Stromal cell of bone marrow (primary cell): ENCODE data around the gene LAMA3.
A peak's percentile ranks its signal among the peaks of the same experiment; 100 is the strongest.

Source experiments
- DNase-seq: peaks from one replicate; pipeline ENCODE4 v3.0.0-alpha.2; 2012; ENCODE audit warnings: low read depth

The LAMA3 gene

DNA sequence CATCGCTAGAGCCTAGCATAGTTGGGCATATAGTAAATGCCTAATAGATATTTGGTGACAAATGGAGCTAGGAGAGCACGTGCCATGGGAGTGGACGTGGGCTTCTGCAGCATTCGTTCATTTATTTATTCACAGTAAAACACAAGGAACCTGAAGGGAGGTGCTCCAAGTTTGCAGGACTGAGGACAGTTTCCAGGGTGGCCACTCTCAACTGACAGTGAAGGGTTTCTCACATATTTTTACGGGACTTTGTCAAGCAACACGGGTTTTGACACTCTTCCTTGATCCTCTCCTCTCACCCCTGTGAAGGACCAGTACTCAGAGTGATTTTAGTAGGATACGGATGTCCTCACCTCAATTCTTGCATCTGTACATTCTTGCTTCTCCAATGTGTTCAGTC lies 190.3 kb downstream of the LAMA3 start:
- no peak for DNase-seq

DNA sequence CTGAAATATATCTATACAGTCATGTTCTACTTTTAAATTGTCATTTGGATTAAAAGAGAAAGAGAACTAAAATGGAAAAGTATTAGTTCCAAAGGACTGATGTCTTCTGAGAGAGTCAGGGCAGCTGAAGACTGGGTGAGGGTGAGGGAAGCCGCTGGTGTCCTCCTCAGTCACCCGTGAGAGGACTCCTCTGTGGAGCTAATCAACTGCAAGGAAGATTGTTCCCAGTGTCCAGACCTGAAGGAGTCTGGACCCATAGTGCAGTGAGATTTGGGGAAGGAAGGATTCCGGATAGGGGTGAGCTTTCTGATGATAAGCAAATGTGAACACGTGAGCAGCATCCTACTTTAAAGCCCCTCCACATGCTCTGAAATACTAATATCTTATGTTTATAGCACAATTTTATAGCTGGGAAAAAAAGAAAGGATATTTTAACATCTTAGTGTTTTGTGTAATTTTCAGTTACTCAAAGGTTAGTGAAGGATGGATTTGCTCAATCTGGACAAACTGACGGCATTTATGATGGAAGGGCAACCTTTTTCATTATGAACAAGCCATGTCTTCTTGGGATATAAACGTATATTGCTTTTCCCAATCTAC lies 190.8 kb downstream of the LAMA3 start:
- no peak for DNase-seq

- DNase-seq: no peak
Observed at GRCh38 chr18:23880931-23881617, 191.8 kb downstream of the LAMA3 start.

GRCh38 chr18:23881778-23882177 lies 192.5 kb downstream of the LAMA3 start:
- no peak for DNase-seq

DNA sequence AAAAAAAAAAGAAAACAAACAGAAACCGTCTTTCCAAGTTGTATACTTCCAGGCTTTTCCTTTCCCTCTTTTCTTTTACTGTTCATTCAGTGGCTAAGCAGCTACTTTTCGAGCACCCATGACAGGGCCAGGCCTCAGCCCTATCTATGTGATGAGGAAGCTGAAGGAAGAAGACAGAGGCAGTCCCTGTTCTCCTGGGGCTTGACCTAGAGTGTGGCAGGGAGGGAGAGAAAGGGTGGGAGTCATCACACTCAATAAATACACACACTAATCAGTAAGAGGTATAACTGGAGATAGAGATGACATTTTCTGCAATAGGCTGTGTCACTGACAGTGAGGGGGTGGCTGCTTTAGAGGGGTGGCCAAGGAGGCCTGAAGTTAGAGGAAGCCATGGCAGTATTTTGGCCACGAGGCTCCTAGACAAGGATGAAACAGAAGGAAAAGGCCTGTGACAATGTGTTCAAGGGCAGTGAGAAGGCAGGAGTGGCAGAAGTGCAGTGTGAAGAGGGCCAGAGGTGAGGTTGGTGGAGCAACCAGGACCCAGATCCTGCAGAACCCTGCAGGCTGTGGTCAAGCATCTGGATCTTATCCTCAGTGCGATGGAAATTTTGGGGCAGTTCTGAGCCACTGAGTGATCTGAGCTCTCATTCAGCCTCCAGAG lies 193.5 kb downstream of the LAMA3 start:
- no peak for DNase-seq

DNA sequence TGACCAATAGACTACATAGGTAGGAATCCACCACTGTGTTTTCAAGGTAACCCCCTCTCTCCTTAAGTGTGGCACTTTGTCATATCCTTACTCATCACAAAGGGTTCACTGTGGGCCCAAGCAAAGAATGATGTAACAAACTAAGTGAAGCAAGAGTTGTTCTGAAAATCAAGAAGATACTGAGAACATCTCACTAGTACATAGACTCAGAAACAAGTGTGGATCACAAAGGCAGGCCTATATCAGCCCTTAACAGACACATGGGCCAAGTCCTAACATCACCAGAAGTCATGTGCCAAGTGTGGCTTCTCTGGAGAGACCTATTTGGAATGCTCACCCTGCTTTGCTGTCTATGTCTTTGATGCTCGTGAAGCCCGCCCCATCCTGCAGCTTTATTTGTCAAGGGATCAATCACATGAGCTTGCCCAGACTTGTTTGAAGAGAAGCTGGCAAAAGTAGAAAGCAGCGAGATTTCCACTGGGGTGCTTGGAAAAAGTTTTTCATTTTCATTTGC lies 194.1 kb downstream of the LAMA3 start:
- DNase-seq: no peak

DNA sequence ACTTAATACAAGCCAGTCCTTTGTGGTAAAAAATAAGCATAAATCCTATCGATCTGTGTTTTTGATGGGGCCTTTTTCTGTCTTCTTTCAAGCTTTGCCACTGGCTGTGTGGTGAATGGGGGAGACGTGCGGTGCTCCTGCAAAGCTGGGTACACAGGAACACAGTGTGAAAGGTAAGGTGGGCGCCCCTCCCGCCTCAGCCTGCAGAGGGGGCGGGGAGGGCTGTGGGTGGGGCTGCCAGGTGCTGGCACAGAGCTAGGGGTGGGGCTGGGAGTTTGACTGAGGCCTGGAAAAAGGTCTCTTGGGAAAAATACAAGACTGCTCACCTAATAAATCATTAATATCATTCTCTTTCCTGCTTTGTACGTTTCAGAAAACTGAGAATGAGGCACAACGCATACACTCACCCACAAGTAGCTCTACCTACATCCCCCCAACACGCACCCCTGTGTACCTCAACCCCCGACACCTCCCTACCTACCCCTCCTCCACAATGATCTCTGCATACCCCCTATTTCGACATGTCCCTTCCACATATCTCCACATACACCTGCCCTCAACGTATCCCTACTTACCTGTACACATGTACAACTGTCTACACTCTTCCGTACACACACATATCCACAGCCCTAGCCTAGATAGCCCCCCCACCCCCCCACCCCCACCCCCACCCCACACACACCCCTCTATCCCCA lies 195.6 kb downstream of the LAMA3 start:
- DNase-seq: no peak

GRCh38 chr18:23885750-23886149 lies 196.5 kb downstream of the LAMA3 start:
- no peak for DNase-seq

- no peak for DNase-seq
Observed at GRCh38 chr18:23887035-23887434, 197.8 kb downstream of the LAMA3 start.

GRCh38 chr18:23887493-23887892 lies 198.2 kb downstream of the LAMA3 start:
- DNase-seq: no peak

DNA sequence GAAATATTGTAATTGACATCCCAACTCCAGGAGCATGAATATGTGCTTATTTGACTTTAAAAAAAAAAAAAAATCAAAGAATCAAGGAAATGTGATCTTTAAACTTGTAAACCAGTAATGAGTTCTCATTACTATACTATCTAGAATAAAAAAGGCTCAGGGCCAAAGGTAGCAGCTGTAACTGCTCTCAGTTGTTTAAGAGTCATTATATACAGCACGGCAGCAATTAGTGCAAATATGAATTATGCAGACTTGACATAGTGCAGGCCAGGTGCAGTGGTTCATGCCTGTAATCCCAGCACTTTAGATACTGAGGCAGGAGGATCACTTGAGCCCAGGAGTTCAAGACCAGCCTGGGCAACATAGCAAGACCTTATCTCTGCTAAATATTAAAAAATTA lies 199.6 kb downstream of the LAMA3 start:
- DNase-seq: no peak

DNA sequence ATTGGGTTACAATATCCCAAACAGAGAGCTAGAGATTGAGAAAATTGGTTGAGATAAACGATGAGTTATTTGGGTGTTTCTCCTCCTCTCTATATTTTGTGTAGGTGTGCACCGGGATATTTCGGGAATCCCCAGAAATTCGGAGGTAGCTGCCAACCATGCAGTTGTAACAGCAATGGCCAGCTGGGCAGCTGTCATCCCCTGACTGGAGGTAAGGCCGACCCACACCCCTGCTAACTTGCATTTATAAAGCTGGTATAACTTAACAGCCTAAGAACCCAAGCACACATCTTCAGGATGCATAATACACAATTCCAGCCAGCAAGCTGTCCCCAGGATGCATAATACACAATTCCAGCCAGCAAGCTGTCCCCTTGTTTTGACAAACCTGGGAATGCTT lies 200.7 kb downstream of the LAMA3 start:
- DNase-seq: no peak

DNA sequence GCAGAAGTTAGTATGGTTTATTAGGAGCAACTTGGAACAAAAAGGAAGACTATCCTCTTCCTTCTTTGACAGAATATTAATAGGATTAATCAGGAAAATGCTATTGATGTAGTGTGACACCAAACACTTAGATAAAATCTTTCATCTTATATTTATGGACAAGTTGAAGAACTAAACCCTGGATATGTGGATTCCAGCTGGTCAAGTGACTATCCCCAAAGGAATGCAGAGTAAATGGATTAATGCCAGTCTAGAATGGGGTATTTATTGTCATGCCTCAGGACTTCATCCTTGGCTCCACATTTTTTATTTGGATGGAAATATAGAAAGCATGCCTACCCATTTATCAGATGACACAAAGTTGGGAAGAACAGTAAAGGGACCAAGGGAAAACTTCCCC lies 201.3 kb downstream of the LAMA3 start:
- peak; percentile 14 for DNase-seq

- no peak for DNase-seq
Observed at GRCh38 chr18:23893653-23894052, 204.4 kb downstream of the LAMA3 start.

GRCh38 chr18:23894661-23895175 lies 205.5 kb downstream of the LAMA3 start:
- no peak for DNase-seq

GRCh38 chr18:23897291-23897690 lies 208.0 kb downstream of the LAMA3 start:
- DNase-seq: no peak

GRCh38 chr18:23897733-23898132 lies 208.5 kb downstream of the LAMA3 start:
- DNase-seq: no peak

DNA sequence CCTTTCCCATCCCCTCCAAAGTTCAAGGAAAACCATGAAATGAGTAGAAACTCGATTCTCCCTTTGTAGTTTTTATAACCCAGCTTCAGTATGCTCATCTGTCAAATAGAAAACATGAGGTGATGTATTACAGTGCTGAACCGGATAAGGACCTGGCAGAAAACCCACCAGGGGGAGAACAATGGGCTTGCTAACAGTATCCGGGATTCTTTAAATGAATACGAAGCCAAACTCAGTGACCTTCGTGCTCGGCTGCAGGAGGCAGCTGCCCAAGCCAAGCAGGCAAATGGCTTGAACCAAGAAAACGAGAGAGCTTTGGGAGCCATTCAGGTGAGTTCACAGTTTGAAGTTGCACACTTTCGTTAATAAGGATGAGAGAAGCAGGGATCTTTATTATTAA lies 211.7 kb downstream of the LAMA3 start:
- no peak for DNase-seq

DNA sequence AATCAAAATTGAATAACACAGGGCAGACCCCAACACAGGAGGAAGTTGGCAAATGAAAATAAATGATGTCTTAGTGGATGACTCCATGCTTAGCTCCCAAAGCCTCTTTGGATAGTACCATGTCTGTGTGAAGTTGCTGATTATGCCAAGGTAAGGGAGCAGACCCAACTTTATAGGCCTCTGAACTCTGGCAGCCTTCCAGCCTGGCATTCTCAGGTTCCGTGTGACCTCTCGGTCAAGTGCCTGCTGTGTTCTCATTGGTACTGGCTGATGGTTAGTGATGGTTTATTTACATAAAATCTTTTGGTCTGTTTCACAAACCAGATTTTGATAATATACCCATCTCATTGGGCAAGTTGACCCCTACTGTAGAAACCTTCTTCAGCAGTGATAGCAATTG lies 213.1 kb downstream of the LAMA3 start:
- DNase-seq: no peak

DNA sequence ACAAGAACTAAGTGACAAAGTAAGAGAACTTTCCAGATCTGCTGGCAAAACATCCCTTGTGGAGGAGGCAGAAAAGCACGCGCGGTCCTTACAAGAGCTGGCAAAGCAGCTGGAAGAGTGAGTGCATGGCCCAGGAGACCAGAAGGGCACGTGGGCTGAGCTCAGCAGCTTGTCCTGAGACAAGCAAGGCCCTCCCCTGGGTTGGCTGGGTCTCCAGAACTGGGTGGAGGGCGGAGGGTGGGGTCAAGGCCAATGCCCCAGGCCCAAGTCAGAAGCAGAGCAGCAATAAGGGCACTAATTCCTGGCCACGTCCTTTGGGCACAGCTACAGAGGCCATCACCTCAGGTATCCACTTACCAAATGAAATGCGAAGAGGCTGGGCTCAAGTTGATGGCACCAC lies 214.7 kb downstream of the LAMA3 start:
- DNase-seq: no peak

GRCh38 chr18:23906658-23907057 lies 217.4 kb downstream of the LAMA3 start:
- DNase-seq: no peak

DNA sequence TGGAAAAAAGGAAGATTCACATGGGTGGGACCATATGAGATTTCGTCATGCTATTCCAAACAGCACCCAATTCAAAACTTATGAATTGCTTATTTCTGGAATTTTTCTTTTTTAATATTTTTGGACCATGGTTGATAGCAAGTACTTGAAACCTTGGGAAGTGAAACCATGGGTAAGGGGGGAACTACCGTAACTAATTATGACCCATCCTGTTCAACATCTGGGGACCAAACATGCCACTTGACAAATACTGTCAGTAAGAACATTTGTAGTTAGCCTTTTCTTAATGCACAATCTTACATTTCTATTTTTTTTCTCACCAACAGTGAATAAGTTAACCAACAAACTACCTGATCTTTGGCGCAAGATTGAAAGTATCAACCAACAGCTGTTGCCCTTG lies 219.6 kb downstream of the LAMA3 start:
- no peak for DNase-seq

- DNase-seq: no peak
Observed at GRCh38 chr18:23910032-23910431, 220.8 kb downstream of the LAMA3 start.
